ENCODE results near the gene KCTD7. TPM values are rescaled to one million over a fixed set of nuclear protein-coding genes. Genes with fewer than 3 reads are reported as not detected.
"Not testable (repeated sequence)": the region's sequence is repeated elsewhere in the genome, so short reads cannot be mapped to it uniquely, and the experiment has no call there.

Gene KCTD7
- total and polyA plus RNA-seq, 8 donors, result 1.7 to 17.5 (median 4.8) TPM

GRCh38 chr7:66629222-66630062, 761 bp downstream of the KCTD7 start:
- DNase-seq, result peak in 1 of 2 donors; percentile 27
- 15 to 42% (median 28%) methylated on average over 14 to 34 of the region's 35 CpGs for WGBS, 5 donors

DNA sequence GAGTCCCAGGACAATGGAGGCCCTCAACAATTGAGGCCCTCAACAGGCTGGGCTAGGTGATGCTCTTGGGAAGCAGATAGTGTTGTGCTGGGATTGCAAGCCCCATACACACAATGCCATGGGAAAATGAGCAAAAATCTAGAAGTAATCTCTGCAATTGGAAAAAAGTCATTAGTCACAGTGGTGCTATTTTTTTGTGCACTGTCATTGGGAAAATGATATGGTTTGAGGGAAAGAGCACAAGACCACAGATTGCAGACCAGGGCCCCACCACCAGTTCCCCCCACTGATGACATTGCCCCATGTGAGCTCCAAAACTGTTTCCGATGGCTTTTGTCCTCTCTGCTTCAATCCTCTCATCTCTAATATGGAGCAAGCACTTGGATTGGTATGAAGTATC, 1.9 kb downstream of the KCTD7 start:
- DNase-seq, result no peak
- no peaks in the 10 kb centered on the region for H3K9me3 ChIP-seq
- peaks cover 5 to 22% (median 20%) of the 10 kb centered on the region in 4 donors for H3K36me3 ChIP-seq
- H3K4me1 ChIP-seq, result peaks cover 8 to 60% (median 32%) of the 10 kb centered on the region in 4 donors
- peak overlapping the region in 2 of 5 donors; percentile 52 to 99 for H3K27ac ChIP-seq
- no peak overlapping the region for H3K4me3 ChIP-seq
- TF ChIP-seq POLR2AphosphoS5 (IDR thresholded peaks at IDR 0.05) (no peak), EP300 (IDR thresholded peaks at IDR 0.05) (no peak), CTCF (IDR thresholded peaks at IDR 0.05) (no peak), POLR2A (IDR thresholded peaks at IDR 0.05) (no peak)
- WGBS, 5 donors, result 75 to 100% (median 88%) methylated on average over 1 of the region's 1 CpG
- no peaks in the 10 kb centered on the region for H3K27me3 ChIP-seq
- intact Hi-C loops (cut with DNase I; ENCODE audit: low total_unique reads), result no loop called here

More at GRCh38 chr7:66629222-66630062, 761 bp downstream of the KCTD7 start:
- Histone ChIP-seq H3K27ac (peak overlapping the region; percentile 92 to 99 (median 97)), H3K4me3 (peak overlapping the region; percentile 66 to 87 (median 80)), H3K9me3 (no peaks in the 10 kb centered on the region), H3K36me3 (peaks cover 5 to 15% (median 14%) of the 10 kb centered on the region in 4 donors), H3K4me1 (peaks cover 8 to 53% (median 28%) of the 10 kb centered on the region in 4 donors), H3K27me3 (no peaks in the 10 kb centered on the region)
- intact Hi-C loops (cut with DNase I; ENCODE audit: low total_unique reads), result no loop called here
- no peak for TF ChIP-seq POLR2A (IDR thresholded peaks at IDR 0.05)
- TF ChIP-seq CTCF (IDR thresholded peaks at IDR 0.05), result no peak
- TF ChIP-seq POLR2AphosphoS5 (IDR thresholded peaks at IDR 0.05), result no peak
- no peak for TF ChIP-seq EP300 (IDR thresholded peaks at IDR 0.05)

GRCh38 chr7:66631471-66631870, 2.8 kb downstream of the KCTD7 start:
- no peak for DNase-seq
- WGBS, 5 donors, result 69 to 81% (median 74%) methylated on average over 6 of the region's 6 CpGs
- H3K9me3 ChIP-seq, result no peaks in the 10 kb centered on the region
- TF ChIP-seq CTCF (IDR thresholded peaks at IDR 0.05) (no peak), POLR2A (IDR thresholded peaks at IDR 0.05) (no peak), POLR2AphosphoS5 (IDR thresholded peaks at IDR 0.05) (no peak), EP300 (IDR thresholded peaks at IDR 0.05) (no peak)
- H3K36me3 ChIP-seq, result peaks cover 5 to 26% (median 20%) of the 10 kb centered on the region in 4 donors
- peak overlapping the region in 3 of 5 donors; percentile 9 to 99 (median 52) for H3K27ac ChIP-seq
- no peaks in the 10 kb centered on the region for H3K27me3 ChIP-seq
- no peak overlapping the region for H3K4me3 ChIP-seq
- peaks cover 8 to 60% (median 32%) of the 10 kb centered on the region in 4 donors for H3K4me1 ChIP-seq
- intact Hi-C loops (cut with DNase I; ENCODE audit: low total_unique reads), result no loop called here

DNA sequence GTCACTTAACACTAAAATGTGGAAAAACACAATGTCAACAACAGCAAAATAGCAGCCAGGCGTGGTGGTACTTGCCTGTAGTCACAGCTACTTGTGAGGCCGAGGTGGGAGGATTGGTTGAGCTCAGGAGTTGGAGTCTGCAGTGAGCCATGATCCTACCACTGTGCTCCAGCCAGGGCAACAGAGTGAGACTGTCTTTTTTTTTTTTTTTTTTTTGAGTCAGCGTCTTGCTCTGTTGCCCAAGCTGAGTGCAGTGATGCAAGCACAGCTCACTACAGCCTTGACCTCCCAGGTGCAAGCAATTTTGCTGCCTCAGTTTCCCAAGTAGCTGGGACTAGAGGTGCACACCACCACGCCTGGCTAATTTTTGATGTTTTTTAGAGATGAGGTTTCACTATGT, 6.1 kb downstream of the KCTD7 start:
- DNase-seq, result no peak
- H3K36me3 ChIP-seq, result peaks cover 26 to 55% (median 49%) of the 10 kb centered on the region in 4 donors
- H3K4me3 ChIP-seq, result no peak overlapping the region
- no peaks in the 10 kb centered on the region for H3K9me3 ChIP-seq
- TF ChIP-seq CTCF (IDR thresholded peaks at IDR 0.05) (no peak), POLR2A (IDR thresholded peaks at IDR 0.05) (no peak), EP300 (IDR thresholded peaks at IDR 0.05) (no peak), POLR2AphosphoS5 (IDR thresholded peaks at IDR 0.05) (no peak)
- 79 to 95% (median 88%) methylated on average over 4 of the region's 4 CpGs for WGBS, 5 donors
- no peaks in the 10 kb centered on the region for H3K27me3 ChIP-seq
- H3K27ac ChIP-seq, result peak overlapping the region in 4 of 5 donors; percentile 16 to 65 (median 22)
- H3K4me1 ChIP-seq, result peaks cover 4 to 42% (median 21%) of the 10 kb centered on the region in 4 donors
- intact Hi-C loops (cut with DNase I; ENCODE audit: low total_unique reads), result no loop called here

DNA sequence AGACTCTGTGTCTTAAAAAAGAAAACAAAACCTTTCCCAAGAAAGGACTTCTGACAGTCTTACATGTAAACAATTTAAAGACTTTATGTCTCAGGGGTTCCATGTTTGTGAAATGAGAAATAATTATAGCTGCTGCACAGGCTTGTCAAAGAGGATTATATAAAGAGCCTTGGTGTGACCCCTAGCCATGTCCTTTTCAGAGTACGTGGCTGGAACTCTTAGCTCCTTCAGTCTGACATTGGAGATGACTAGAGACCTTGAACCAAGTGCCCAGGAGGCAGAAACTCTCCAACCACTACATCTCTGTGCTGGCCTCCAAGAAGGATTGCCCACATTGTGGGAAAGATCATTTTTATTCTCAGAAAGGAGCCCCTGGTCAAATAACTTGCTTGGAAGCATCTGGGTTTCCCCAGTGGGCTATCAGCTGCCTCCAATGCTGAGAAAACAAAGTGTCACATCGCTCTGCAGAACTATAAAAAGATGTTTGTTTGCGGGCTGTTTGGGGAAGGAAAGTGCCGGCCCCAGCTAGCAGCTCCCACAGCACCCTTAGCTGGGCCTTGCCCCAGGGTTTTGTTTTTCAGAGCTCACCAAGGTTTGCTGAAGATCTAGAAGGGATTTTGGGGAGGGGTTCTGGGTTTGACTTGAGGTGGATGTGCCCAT, 6.8 kb downstream of the KCTD7 start:
- H3K27me3 ChIP-seq; DNase-seq; intact Hi-C loops (cut with DNase I; ENCODE audit: low total_unique reads); H3K4me3 ChIP-seq; H3K9me3 ChIP-seq: not testable (repeated sequence)
- Histone ChIP-seq H3K4me1 (peaks cover 0 to 36% (median 17%) of the 10 kb centered on the region in 4 donors), H3K27ac (peak overlapping the region in 3 of 5 donors; percentile 16 to 65 (median 24)), H3K36me3 (peaks cover 32 to 62% (median 55%) of the 10 kb centered on the region in 4 donors)
- WGBS, 5 donors, result 40 to 83% (median 81%) methylated on average over 1 to 2 of the region's 4 CpGs; no CpG with 5 or more reads in 2 of the 5 donors

DNA sequence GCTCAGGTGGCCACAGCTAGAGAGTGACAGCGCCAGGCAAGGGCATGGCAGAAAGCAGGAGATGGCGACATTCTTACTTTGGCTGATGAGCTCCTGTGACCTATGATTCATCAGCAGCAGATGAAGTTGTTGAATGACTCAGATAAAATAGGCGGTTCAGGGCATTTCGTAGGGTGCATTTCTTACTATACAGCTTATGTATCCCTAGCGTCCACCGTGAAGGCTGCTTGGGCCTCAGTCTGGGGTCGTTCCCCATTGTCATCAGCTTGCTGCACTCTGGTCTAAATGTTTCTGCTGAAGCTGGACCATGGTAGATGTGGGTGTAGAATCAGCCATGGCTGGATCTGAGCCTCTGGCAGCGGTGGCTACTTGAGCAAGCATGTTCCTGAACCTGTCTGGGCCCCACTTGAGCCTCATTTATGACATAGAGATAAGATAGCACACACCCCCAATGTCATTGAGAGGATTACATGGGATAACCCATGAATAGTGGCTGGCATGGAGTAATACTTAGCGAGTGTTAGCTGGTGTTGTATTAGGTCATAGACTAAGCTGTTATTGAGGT, 7.4 kb downstream of the KCTD7 start:
- Histone ChIP-seq H3K36me3 (peaks cover 33 to 68% (median 61%) of the 10 kb centered on the region in 4 donors), H3K27ac (peak overlapping the region in 3 of 5 donors; percentile 13 to 29 (median 24)), H3K4me1 (peaks cover 0 to 36% (median 13%) of the 10 kb centered on the region in 4 donors)
- intact Hi-C loops (cut with DNase I; ENCODE audit: low total_unique reads); DNase-seq; H3K9me3 ChIP-seq; H3K27me3 ChIP-seq; H3K4me3 ChIP-seq: not testable (repeated sequence)
- 67 to 85% (median 78%) methylated on average over 5 to 7 of the region's 9 CpGs for WGBS, 5 donors

Data from stomach (tissue), 9 donors.